ENCODE data around the gene COPZ1.

Gene COPZ1

GRCh38 chr12:54381136-54381535 lies 56.2 kb downstream of the COPZ1 start:
- DNase-seq: no peak
- H4K8ac ChIP-seq (ENCODE audit: low read length): no peak overlapping the region
- H2BK12ac ChIP-seq (ENCODE audit: low read length in 2 of 2): no peak overlapping the region
- H3K27ac ChIP-seq (ENCODE audit: low read length, poor library complexity, severe bottlenecking): no peak overlapping the region
- peaks cover 11% of the 10 kb centered on the region for H3K79me1 ChIP-seq (replicated peaks; ENCODE audit: low read length, poor library complexity, severe bottlenecking)
- no peaks in the 10 kb centered on the region for H3K27me3 ChIP-seq (ENCODE audit: control insufficient read depth in 1 of 2, insufficient read depth in 1 of 2, low read length in 2 of 2)
- no peak overlapping the region for H2BK120ac ChIP-seq (ENCODE audit: low read depth, low read length)
- WGBS: 94% methylated on average over 2 of the region's 4 CpGs
- H2BK5ac ChIP-seq (ENCODE audit: low read depth, low read length, poor library complexity, severe bottlenecking): no peak overlapping the region
- no peaks in the 10 kb centered on the region for H3K9me3 ChIP-seq (ENCODE audit: control insufficient read depth, low read length)
- no peak overlapping the region for H4K91ac ChIP-seq (ENCODE audit: low read length)
- no peak overlapping the region for H3K9ac ChIP-seq (ENCODE audit: low read length)
- H2AK5ac ChIP-seq (ENCODE audit: low read length, severe bottlenecking): no peak overlapping the region
- H3K36me3 ChIP-seq (ENCODE audit: control insufficient read depth in 1 of 2, insufficient read depth in 2 of 2, low read depth in 1 of 2, low read length in 2 of 2): peaks cover 0 to 13% of the 10 kb centered on the region in 2 experiments
- no peak overlapping the region for H3K23ac ChIP-seq (ENCODE audit: low read length in 2 of 2)
- H3K4ac ChIP-seq (ENCODE audit: low read depth in 1 of 2, low read length in 2 of 2): no peak overlapping the region
- no peak overlapping the region for H3K4me2 ChIP-seq (ENCODE audit: low read length, poor library complexity, severe bottlenecking)
- no peak overlapping the region for H2AFZ ChIP-seq (ENCODE audit: low read depth, low read length)
- H3K14ac ChIP-seq (ENCODE audit: low read length in 2 of 2): no peak overlapping the region
- H3K4me1 ChIP-seq (ENCODE audit: control insufficient read depth, insufficient read depth, low read depth, low read length): peaks cover 23% of the 10 kb centered on the region
- no peak overlapping the region for H3K4me3 ChIP-seq (ENCODE audit: insufficient read depth in 1 of 2, low read depth in 1 of 2, low read length in 2 of 2)
- H3K18ac ChIP-seq (ENCODE audit: low read depth in 1 of 2, low read length in 2 of 2): no peak overlapping the region
- H2BK15ac ChIP-seq (ENCODE audit: low read depth, poor library complexity, severe bottlenecking): no peak overlapping the region

- Histone ChIP-seq H3K9me3 (ENCODE audit: control insufficient read depth, low read length) (no peaks in the 10 kb centered on the region), H4K8ac (ENCODE audit: low read length) (peak overlapping the region; percentile 77), H2BK5ac (ENCODE audit: low read depth, low read length, poor library complexity, severe bottlenecking) (no peak overlapping the region), H2AK5ac (ENCODE audit: low read length, severe bottlenecking) (no peak overlapping the region), H3K14ac (ENCODE audit: low read length in 2 of 2) (no peak overlapping the region), H2BK12ac (ENCODE audit: low read length in 2 of 2) (no peak overlapping the region), H3K4me2 (ENCODE audit: low read length, poor library complexity, severe bottlenecking) (no peak overlapping the region), H3K27ac (ENCODE audit: low read length, poor library complexity, severe bottlenecking) (no peak overlapping the region), H3K18ac (ENCODE audit: low read depth in 1 of 2, low read length in 2 of 2) (no peak overlapping the region), H3K27me3 (ENCODE audit: control insufficient read depth in 1 of 2, insufficient read depth in 1 of 2, low read length in 2 of 2) (no peaks in the 10 kb centered on the region), H4K91ac (ENCODE audit: low read length) (no peak overlapping the region), H2AFZ (ENCODE audit: low read depth, low read length) (no peak overlapping the region), H2BK15ac (ENCODE audit: low read depth, poor library complexity, severe bottlenecking) (peak overlapping the region; percentile 36), H3K36me3 (ENCODE audit: control insufficient read depth in 1 of 2, insufficient read depth in 2 of 2, low read depth in 1 of 2, low read length in 2 of 2) (peaks cover 0 to 2% of the 10 kb centered on the region in 2 experiments), H3K23ac (ENCODE audit: low read length in 2 of 2) (no peak overlapping the region), H3K79me1 (replicated peaks; ENCODE audit: low read length, poor library complexity, severe bottlenecking) (peaks cover 4% of the 10 kb centered on the region), H3K4ac (ENCODE audit: low read depth in 1 of 2, low read length in 2 of 2) (no peak overlapping the region), H3K4me1 (ENCODE audit: control insufficient read depth, insufficient read depth, low read depth, low read length) (peaks cover 25% of the 10 kb centered on the region), H2BK120ac (ENCODE audit: low read depth, low read length) (no peak overlapping the region), H3K4me3 (ENCODE audit: insufficient read depth in 1 of 2, low read depth in 1 of 2, low read length in 2 of 2) (no peak overlapping the region), H3K9ac (ENCODE audit: low read length) (peak overlapping the region; percentile 59)
- 76% methylated on average over 3 of the region's 3 CpGs for WGBS
- peak; percentile 97 for DNase-seq
Observed at GRCh38 chr12:54383041-54383609, 58.2 kb downstream of the COPZ1 start.

GRCh38 chr12:54384591-54385041 lies 59.7 kb downstream of the COPZ1 start, which contains the start of gene ZNF385A:
Gene ZNF385A, minus strand, starts transcription at chr12:54384733. Its CDS starts 219 bp downstream, at chr12:54384514.
- Histone ChIP-seq H3K18ac (ENCODE audit: low read depth in 1 of 2, low read length in 2 of 2) (peak within 1 kb of the TSS; percentile 16 to 59), H3K4ac (ENCODE audit: low read depth in 1 of 2, low read length in 2 of 2) (peak within 1 kb of the TSS in 1 of 2 experiments; percentile 27), H3K27ac (ENCODE audit: low read length, poor library complexity, severe bottlenecking) (no peak within 1 kb of the TSS), H3K4me3 (ENCODE audit: insufficient read depth in 1 of 2, low read depth in 1 of 2, low read length in 2 of 2) (no peak within 1 kb of the TSS), H3K23ac (ENCODE audit: low read length in 2 of 2) (peak within 1 kb of the TSS in 1 of 2 experiments; percentile 71), H2AK5ac (ENCODE audit: low read length, severe bottlenecking) (no peak within 1 kb of the TSS), H3K36me3 (ENCODE audit: control insufficient read depth in 1 of 2, insufficient read depth in 2 of 2, low read depth in 1 of 2, low read length in 2 of 2) (no peaks in the 10 kb centered on the region), H2BK15ac (ENCODE audit: low read depth, poor library complexity, severe bottlenecking) (peak within 1 kb of the TSS; percentile 26), H3K14ac (ENCODE audit: low read length in 2 of 2) (peak within 1 kb of the TSS in 1 of 2 experiments; percentile 57), H3K4me1 (ENCODE audit: control insufficient read depth, insufficient read depth, low read depth, low read length) (peaks cover 23% of the 10 kb centered on the region), H3K27me3 (ENCODE audit: control insufficient read depth in 1 of 2, insufficient read depth in 1 of 2, low read length in 2 of 2) (no peaks in the 10 kb centered on the region), H3K79me1 (replicated peaks; ENCODE audit: low read length, poor library complexity, severe bottlenecking) (no peaks in the 10 kb centered on the region), H2BK12ac (ENCODE audit: low read length in 2 of 2) (peak within 1 kb of the TSS in 1 of 2 experiments; percentile 68), H2BK5ac (ENCODE audit: low read depth, low read length, poor library complexity, severe bottlenecking) (no peak within 1 kb of the TSS), H4K91ac (ENCODE audit: low read length) (no peak within 1 kb of the TSS), H2AFZ (ENCODE audit: low read depth, low read length) (no peak within 1 kb of the TSS), H3K9ac (ENCODE audit: low read length) (peak within 1 kb of the TSS; percentile 59), H4K8ac (ENCODE audit: low read length) (peak within 1 kb of the TSS; percentile 10), H2BK120ac (ENCODE audit: low read depth, low read length) (no peak within 1 kb of the TSS), H3K9me3 (ENCODE audit: control insufficient read depth, low read length) (no peaks in the 10 kb centered on the region), H3K4me2 (ENCODE audit: low read length, poor library complexity, severe bottlenecking) (no peak within 1 kb of the TSS)
- DNase-seq: peak; percentile 48
- WGBS: 50% methylated on average over 1 of the region's 1 CpG

DNA sequence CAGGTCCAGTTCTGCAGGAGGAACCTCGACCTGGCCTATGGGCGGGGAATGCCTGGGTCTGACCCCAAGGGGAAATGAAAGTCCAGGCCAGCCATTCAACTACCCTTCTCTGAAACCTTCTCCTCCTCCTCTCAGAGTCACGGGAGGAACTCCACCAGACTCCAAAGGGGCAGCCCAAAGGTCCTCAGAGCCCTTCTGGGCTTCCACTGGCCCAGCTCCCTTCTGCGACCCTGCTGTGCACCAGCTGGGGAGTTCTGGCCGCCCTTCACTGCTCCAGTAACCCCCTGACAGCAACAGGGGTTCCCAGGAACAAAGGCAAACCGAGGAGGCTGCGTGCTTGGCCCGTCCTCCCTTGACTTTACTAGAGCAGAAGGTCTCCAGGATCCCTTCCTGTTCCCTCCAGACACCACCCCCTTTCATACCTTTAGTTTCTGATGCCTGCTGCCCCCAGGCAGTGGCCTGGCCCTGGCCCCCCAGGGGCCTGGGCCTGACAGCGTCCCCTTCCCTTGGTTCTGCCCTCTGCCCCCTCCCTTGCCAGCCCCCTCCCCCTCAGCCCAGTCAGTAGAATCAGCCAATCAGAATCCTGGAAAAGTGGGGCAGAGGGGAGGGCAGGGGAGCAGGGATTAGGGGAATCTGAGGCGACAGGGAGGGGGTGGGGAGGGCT lies 60.5 kb downstream of the COPZ1 start:
- H4K91ac ChIP-seq (ENCODE audit: low read length): no peak overlapping the region
- no peak overlapping the region for H3K14ac ChIP-seq (ENCODE audit: low read length in 2 of 2)
- H2AFZ ChIP-seq (ENCODE audit: low read depth, low read length): no peak overlapping the region
- no peak overlapping the region for H2BK12ac ChIP-seq (ENCODE audit: low read length in 2 of 2)
- peak overlapping the region; percentile 16 to 26 for H3K18ac ChIP-seq (ENCODE audit: low read depth in 1 of 2, low read length in 2 of 2)
- H2AK5ac ChIP-seq (ENCODE audit: low read length, severe bottlenecking): no peak overlapping the region
- H3K36me3 ChIP-seq (ENCODE audit: control insufficient read depth in 1 of 2, insufficient read depth in 2 of 2, low read depth in 1 of 2, low read length in 2 of 2): no peaks in the 10 kb centered on the region
- H3K9me3 ChIP-seq (ENCODE audit: control insufficient read depth, low read length): no peaks in the 10 kb centered on the region
- H2BK15ac ChIP-seq (ENCODE audit: low read depth, poor library complexity, severe bottlenecking): peak overlapping the region; percentile 26
- no peak overlapping the region for H2BK5ac ChIP-seq (ENCODE audit: low read depth, low read length, poor library complexity, severe bottlenecking)
- no peak overlapping the region for H3K9ac ChIP-seq (ENCODE audit: low read length)
- no peak overlapping the region for H3K27ac ChIP-seq (ENCODE audit: low read length, poor library complexity, severe bottlenecking)
- DNase-seq: no peak
- H3K23ac ChIP-seq (ENCODE audit: low read length in 2 of 2): no peak overlapping the region
- no peak overlapping the region for H3K4me2 ChIP-seq (ENCODE audit: low read length, poor library complexity, severe bottlenecking)
- no peak overlapping the region for H2BK120ac ChIP-seq (ENCODE audit: low read depth, low read length)
- no peak overlapping the region for H3K4me3 ChIP-seq (ENCODE audit: insufficient read depth in 1 of 2, low read depth in 1 of 2, low read length in 2 of 2)
- WGBS: 58% methylated on average over 9 of the region's 10 CpGs
- peaks cover 29% of the 10 kb centered on the region for H3K4me1 ChIP-seq (ENCODE audit: control insufficient read depth, insufficient read depth, low read depth, low read length)
- peak overlapping the region in 1 of 2 experiments; percentile 27 for H3K4ac ChIP-seq (ENCODE audit: low read depth in 1 of 2, low read length in 2 of 2)
- H3K79me1 ChIP-seq (replicated peaks; ENCODE audit: low read length, poor library complexity, severe bottlenecking): no peaks in the 10 kb centered on the region
- H4K8ac ChIP-seq (ENCODE audit: low read length): peak overlapping the region; percentile 10
- no peaks in the 10 kb centered on the region for H3K27me3 ChIP-seq (ENCODE audit: control insufficient read depth in 1 of 2, insufficient read depth in 1 of 2, low read length in 2 of 2)
